Measurements from ENCODE around the gene C19orf33. TPM values are rescaled to one million over a fixed set of nuclear protein-coding genes. Genes with fewer than 3 reads are reported as not detected.

Gene C19orf33
- total RNA-seq, 1 experiment from 2014 or later: not detected

- Histone ChIP-seq H3K9me3 (ENCODE audit: low read depth, low read length, poor library complexity, severe bottlenecking) (no peaks in the 10 kb centered on the region), H3K27ac (ENCODE audit: low read depth, low read length, poor library complexity, severe bottlenecking) (no peak overlapping the region), H3K36me3 (ENCODE audit: insufficient read depth, low read length, poor library complexity, severe bottlenecking) (no peaks in the 10 kb centered on the region), H3K4me3 (ENCODE audit: low read depth, low read length, poor library complexity, severe bottlenecking) (no peak overlapping the region), H3K27me3 (replicated peaks; ENCODE audit: insufficient read depth, low read depth, low read length, poor library complexity) (no peaks in the 10 kb centered on the region), H3K4me1 (ENCODE audit: insufficient read depth, low read length, poor library complexity, severe bottlenecking) (no peaks in the 10 kb centered on the region)
- ChIA-PET CTCF (no interaction called here), POLR2A (ENCODE audit: low non-redundant PET) (no interaction called here)
- TF ChIP-seq CTCF (conservative IDR thresholded peaks at IDR 0.05; ENCODE audit: low read depth, low read length) (no peak), EZH2 (IDR thresholded peaks at IDR 0.05; ENCODE audit: borderline replicate concordance, low read depth, low read length, poor library complexity, severe bottlenecking) (no peak)
- DNase-seq (ENCODE audit: low spot score): no peak
- intact Hi-C loops (cut with micrococcal nuclease; ENCODE audit: unreplicated experiment): no loop called here
- BruUV-seq (replicated peaks): no TSS peak
Measured at GRCh38 chr19:38307076-38307475, 3.0 kb downstream of the C19orf33 start.

DNA sequence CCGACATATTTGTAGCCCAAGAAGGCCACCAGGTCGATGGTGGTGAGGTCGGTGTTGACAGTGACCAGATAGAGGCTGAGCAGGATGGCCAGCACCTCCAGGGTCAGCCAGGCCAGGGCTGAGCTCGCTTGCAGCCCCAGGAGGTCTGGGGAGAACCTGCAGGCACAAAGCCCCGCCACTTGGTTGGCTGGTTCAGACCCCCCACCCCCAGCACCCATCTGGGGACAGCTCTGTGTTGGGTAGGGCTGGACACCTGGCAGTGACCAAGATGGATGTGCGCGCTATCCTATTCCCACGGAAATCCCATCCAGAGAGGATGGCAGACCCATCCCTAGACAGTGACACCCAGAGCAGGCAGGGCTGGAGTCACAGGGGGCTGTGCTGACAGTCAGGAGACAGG lies 3.5 kb downstream of the C19orf33 start:
- intact Hi-C loops (cut with micrococcal nuclease; ENCODE audit: unreplicated experiment): no loop called here
- H3K27me3 ChIP-seq (replicated peaks; ENCODE audit: insufficient read depth, low read depth, low read length, poor library complexity): no peaks in the 10 kb centered on the region
- DNase-seq (ENCODE audit: low spot score): no peak
- no TSS peak for BruUV-seq (replicated peaks)
- CTCF ChIA-PET: no interaction called here
- H3K4me1 ChIP-seq (ENCODE audit: insufficient read depth, low read length, poor library complexity, severe bottlenecking): no peaks in the 10 kb centered on the region
- H3K36me3 ChIP-seq (ENCODE audit: insufficient read depth, low read length, poor library complexity, severe bottlenecking): no peaks in the 10 kb centered on the region
- H3K9me3 ChIP-seq (ENCODE audit: low read depth, low read length, poor library complexity, severe bottlenecking): no peaks in the 10 kb centered on the region
- H3K4me3 ChIP-seq (ENCODE audit: low read depth, low read length, poor library complexity, severe bottlenecking): no peak overlapping the region
- TF ChIP-seq EZH2 (IDR thresholded peaks at IDR 0.05; ENCODE audit: borderline replicate concordance, low read depth, low read length, poor library complexity, severe bottlenecking) (no peak), CTCF (conservative IDR thresholded peaks at IDR 0.05; ENCODE audit: low read depth, low read length) (no peak)
- H3K27ac ChIP-seq (ENCODE audit: low read depth, low read length, poor library complexity, severe bottlenecking): no peak overlapping the region
- POLR2A ChIA-PET (ENCODE audit: low non-redundant PET): no interaction called here

GRCh38 chr19:38308006-38308766 lies 4.1 kb downstream of the C19orf33 start:
- no peak overlapping the region for H3K4me3 ChIP-seq (ENCODE audit: low read depth, low read length, poor library complexity, severe bottlenecking)
- no peaks in the 10 kb centered on the region for H3K36me3 ChIP-seq (ENCODE audit: insufficient read depth, low read length, poor library complexity, severe bottlenecking)
- BruUV-seq (replicated peaks): no TSS peak
- ChIA-PET CTCF (no interaction called here), POLR2A (ENCODE audit: low non-redundant PET) (no interaction called here)
- no peaks in the 10 kb centered on the region for H3K9me3 ChIP-seq (ENCODE audit: low read depth, low read length, poor library complexity, severe bottlenecking)
- no peak for DNase-seq (ENCODE audit: low spot score)
- no peaks in the 10 kb centered on the region for H3K4me1 ChIP-seq (ENCODE audit: insufficient read depth, low read length, poor library complexity, severe bottlenecking)
- TF ChIP-seq CTCF (conservative IDR thresholded peaks at IDR 0.05; ENCODE audit: low read depth, low read length): no peak
- TF ChIP-seq EZH2 (IDR thresholded peaks at IDR 0.05; ENCODE audit: borderline replicate concordance, low read depth, low read length, poor library complexity, severe bottlenecking): no peak
- H3K27me3 ChIP-seq (replicated peaks; ENCODE audit: insufficient read depth, low read depth, low read length, poor library complexity): no peaks in the 10 kb centered on the region
- intact Hi-C loops (cut with micrococcal nuclease; ENCODE audit: unreplicated experiment): no loop called here
- H3K27ac ChIP-seq (ENCODE audit: low read depth, low read length, poor library complexity, severe bottlenecking): no peak overlapping the region

Data from A673 (cell line).